Glomerular endothelial cell (primary cell): ENCODE results near the gene TRPM2. TPM values are rescaled to one million over a fixed set of nuclear protein-coding genes. Genes with fewer than 3 reads are reported as not detected.
"Not testable (repeated sequence)": the region's sequence is repeated elsewhere in the genome, so short reads cannot be mapped to it uniquely, and the experiment has no call there.

Experiments
- DNase-seq: peaks from one replicate; pipeline ENCODE4 v3.0.0-alpha.2; 2011; ENCODE audit warnings: low read depth, low spot score; ENCODE audit errors: extremely low read depth
- total RNA-seq: library from RNA; depleted of rRNA; stranded (reverse); fragments of >200 nt; gene quantifications from 2 replicates; pipeline ENCODE4 v1.2.3, GENCODE V29; 2015

The TRPM2 gene
- total RNA-seq, 1 donor from 2014 or later = 3.4 TPM

DNA sequence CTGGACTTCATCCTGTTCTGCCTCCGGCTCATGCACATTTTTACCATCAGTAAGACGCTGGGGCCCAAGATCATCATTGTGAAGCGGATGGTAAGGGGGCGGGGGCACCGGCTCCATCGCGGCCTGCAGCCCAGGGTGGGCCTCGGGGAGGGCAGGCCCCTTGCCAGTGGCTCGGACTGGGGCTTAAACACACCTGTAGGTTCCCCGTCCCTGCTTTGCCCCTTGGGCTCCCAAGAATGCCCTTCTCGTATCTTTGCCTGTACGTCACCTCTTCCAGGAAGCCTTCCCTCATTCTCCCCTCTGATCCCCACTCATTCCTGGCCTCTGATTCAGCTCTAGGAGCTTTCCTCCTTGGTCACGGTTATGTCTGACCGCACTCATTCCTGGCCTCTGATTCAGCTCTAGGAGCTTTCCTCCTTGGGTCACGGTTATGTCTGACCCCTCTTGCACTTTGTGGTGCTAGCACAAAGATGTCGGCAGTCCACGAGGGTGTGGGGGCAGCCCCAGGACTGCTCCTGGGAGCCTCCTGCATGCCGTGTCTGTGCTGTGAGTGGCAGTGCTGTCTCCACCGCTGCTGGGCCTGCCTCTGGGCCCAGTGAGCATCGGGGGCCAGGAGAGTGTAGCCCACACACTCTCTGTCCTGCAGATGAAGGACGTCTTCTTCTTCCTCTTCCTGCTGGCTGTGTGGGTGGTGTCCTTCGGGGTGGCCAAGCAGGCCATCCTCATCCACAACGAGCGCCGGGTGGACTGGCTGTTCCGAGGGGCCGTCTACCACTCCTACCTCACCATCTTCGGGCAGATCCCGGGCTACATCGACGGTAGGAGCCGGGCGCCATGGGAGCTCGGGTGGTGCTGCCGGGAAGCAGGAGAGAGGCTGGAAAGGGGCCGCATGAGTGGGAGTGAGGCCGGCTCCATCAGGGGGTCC is 52.8 kb downstream of the TRPM2 start:
- no peak for DNase-seq

DNA sequence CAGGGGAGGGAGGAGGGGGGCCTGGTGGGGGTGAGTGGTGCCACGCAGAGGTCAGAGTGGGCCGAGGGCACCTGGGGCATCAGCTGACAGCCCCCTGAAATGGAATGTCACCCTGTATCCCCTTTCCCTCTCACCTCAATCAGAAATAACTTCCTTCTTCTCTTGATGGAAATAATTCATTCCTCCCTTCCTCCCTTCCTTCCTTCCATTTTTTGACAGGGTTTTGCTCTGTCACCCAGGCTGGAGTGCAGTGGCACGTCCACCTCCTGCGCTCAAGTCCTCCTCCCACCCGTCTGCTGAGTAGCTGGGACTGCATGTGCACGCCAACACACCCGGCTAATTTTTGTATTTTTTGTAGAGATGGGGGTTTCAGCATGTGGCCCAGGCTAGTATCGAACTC is 53.5 kb downstream of the TRPM2 start:
- DNase-seq = no peak

DNA sequence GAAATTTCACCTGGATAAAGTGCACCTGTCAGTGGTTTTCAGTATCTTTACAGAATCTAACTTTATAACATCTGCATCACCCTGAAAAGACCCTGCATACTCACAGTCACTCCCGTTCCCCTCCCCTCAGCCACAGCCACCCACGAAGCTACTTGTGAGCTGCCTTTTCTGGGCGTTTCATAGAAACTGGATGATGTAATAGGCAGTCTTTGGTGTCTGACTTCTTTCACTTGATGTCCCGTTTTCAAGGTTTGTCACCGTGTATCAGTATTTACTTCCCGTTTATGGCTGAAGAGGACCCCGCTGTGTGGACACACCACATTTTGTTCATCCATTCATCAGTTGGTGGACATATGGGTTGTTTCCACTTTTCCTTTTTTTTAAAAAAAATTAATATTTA is 54.1 kb downstream of the TRPM2 start:
- DNase-seq = no peak

DNA sequence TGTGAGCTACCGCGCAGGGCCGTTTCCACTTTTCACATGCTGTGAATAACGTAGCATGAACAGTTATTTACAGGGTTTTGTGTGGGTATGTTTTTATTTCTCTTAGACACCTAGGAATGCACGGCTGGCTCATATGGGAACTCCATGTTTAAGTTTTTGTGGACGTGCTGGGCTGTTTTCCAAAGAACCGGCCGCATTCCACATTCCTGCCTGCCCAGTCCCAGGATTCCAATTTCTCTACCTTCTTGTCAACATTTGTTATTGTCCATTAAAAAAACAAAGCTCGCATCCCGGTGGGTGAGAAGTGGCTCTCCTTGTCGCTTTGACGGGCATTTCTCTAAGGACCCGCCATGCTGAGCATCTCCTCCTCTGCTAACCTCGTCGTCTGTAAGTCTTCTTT is 54.8 kb downstream of the TRPM2 start:
- DNase-seq = no peak

DNA sequence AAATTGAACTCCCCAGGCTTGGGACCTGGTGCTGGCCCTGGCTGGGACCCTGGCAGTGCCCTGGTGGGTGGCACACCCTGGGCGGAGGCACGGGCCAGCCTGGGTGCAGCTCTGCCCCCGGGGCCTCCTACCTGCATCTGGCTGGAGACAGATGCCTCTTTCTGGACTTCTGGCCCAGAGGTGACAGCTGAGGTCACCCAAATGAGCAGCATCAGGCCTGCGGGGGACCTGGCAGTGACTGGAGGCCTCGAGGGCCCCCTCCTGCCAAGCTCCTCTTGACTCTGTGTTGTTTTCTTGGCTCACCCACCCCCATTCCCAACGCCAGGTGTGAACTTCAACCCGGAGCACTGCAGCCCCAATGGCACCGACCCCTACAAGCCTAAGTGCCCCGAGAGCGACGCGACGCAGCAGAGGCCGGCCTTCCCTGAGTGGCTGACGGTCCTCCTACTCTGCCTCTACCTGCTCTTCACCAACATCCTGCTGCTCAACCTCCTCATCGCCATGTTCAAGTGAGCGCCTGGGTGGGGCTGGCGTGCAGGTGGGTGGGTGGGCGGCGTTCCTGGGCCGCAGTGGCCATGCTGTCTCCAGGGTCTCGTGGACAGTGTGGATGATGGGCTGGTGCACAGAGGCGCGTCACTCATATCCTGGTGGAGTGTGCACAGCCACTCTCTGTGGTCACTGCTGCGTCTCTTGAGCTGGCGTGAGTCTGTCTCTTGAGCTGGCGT is 60.3 kb downstream of the TRPM2 start:
- DNase-seq = no peak

DNA sequence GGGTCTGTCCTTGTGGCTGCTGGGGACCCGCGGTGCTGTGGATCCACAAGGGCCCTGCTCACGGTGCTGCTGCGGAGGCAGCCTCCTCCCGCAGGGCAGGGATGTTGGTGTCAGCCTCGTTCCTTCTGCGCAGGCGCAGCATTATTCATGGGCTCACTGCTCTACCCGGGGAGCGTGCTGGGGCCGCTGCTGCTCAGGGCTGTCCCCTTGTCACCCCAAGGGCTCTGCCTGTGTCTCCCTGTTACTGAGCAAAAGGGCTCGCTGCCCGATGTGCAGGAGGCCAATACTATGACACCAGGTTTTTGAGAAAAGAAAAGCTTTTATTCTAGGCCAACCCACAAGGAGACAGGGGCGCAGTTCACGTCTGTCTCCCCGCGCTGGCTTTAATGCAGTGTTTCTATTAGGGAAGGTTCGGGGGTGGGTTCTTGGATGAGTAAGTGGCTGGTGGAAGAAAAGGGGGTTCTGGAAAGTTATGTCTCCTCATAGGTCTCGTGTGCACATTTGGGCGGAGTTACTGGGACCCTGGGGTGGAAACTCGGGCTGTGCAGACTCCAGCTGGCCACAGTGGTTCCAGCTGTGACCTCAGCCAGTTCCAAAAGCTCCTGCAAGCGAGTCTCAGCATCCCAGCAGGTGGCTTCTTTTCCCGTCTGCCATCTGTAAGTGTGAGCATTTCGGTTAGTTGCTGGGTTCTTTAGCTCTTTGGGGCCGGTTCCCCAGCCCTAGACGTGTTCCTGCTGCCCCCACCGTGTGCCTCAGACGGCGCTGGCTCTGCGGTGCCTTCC is 61.1 kb downstream of the TRPM2 start:
- no peak for DNase-seq

DNA sequence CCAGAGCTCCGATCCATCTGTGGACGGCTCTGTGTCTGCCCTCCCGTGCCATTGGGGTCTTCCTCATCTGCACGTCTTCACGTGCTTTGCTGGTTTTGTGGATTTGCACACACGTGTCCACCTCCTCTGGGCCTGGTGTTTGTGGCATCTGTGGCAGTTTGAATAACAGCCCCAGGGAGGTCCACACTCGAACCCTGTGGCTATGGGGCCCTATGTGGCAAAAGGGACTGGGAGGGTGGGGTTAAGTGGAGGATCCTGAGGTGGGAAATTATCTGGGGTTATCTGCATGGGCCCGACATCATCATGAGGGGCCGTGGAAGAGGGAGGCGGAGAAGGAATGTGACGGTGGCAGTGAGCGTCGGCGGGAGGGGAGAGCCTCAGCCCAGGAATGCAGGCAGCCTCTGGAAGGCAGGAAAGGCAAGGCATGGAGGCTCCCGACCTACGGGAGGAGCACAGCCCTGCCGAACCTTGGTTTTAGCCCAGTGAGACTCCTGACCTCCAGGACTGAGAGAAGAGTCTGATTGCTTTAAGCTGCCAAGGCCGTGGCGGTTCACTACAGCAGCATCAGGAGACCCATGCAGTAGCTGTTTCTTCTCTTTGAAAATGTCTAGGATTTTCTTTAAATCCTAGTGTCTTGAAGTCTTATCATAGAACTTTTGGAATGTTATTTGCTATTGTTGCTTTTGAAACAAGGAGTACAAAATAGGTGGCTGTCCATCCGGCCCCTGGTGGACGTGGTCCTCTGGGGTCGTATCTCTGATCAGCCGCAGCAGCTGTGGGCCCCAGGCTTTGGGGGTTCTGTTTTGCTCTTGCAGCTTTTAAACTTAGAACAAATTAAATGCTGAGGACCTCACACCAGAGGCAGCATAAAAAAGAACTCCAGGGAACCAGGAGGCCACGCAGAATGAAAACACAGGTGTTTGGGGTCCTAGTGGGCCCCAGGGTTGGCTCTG is 61.9 kb downstream of the TRPM2 start:
- no peak for DNase-seq

DNA sequence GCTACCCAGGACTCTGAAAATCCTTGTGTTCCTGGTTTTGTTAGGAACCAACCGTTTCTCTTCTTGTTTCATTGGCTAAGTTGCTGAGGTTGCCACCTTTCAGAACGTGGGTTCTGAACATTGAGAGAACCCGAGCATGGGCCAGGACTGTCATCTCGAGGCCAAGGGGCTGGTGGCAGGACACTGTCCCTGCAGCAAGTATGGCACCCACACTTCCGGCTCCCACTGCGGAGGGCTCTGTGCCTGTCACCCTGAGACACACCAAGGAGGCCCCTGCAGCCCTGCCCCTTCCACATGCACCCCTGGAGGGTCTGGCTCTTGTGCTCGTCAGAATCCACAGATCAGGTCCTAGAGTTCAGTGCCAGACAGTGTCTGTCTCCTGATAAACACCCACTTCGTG is 62.8 kb downstream of the TRPM2 start:
- no peak for DNase-seq

DNA sequence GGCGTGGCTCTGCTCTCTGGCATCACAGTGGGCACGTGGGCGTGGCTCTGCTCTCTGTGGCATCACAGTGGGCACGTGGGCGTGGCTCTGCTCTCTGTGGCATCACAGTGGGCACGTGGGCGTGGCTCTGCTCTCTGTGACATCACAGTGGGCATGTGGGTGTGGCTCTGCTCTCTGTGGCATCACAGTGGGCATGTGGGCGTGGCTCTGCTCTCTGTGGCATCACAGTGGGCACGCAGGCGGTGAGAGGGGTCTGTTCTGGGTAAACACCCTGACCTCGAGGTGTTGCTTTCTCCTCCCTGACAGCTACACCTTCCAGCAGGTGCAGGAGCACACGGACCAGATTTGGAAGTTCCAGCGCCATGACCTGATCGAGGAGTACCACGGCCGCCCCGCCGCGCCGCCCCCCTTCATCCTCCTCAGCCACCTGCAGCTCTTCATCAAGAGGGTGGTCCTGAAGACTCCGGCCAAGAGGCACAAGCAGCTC is 64.2 kb downstream of the TRPM2 start:
- not testable (repeated sequence) for DNase-seq

DNA sequence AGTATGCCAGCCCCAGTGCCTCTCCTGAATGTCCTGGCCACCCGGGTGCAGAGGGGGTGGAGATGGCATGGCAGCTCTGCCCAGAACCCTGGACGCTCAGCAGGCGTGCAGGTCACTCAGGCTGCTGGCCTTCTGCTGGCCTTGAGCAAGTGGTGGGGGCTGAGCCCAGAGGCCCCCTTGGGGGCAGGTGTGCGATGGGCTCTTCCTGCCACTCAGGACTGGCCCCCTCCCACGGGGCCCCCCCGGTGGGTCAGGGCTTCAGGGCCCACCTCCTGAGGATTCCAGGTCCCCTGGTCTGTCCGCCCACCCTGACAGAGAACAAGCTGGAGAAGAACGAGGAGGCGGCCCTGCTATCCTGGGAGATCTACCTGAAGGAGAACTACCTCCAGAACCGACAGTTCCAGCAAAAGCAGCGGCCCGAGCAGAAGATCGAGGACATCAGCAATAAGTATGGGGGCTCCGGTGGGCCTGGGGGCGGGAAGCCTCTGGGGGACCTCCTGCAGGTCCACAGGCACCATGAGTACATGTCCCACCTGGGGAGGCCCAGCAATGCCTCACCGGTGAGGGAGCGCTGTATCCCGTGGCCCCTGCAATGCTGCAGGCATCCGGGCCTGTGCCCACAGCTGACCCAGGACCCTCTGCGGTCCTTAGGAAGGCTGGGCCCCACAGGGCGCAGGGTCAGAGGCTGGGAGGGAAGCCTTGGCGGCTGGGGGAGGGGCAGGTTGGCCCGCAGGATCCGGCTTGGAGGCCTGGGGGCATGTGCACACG is 64.9 kb downstream of the TRPM2 start:
- DNase-seq = no peak

DNA sequence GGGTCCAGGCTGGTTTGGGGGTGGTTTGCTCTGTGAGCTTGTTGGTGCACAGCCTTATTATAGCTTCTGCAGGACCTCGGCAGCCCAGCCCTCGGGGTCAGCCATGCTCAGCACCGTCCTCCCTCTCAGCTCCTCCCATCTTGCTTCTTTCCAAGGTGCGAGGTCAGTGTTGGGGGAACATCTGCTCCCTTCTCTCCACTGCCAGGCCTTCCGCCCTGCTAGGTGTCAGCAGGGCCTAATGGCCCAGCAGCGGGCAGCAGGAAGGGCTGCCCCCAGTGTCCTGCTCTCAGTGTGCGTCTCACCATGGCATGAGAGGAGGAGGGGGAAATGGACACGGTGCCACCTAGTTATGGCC is 65.4 kb downstream of the TRPM2 start:
- no peak for DNase-seq

DNA sequence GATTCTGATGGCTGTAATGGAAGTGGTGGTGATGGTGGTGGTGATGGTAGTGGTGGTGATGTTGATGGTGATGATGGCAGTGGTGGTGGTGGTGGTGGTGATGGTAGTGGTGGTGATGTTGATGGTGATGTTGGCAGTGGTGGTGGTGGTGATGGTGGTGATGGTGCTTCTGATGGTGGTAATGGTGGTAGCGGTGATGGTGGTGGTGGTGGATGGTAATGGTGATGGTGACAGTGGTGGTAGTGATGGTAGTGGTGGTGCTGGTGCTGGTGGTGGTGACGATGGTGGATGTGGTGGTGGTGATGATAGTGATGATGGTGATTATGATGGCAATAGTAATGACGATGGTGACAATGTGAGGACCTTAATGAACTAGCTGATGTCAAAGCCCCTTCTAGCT is 66.3 kb downstream of the TRPM2 start:
- DNase-seq = no peak

DNA sequence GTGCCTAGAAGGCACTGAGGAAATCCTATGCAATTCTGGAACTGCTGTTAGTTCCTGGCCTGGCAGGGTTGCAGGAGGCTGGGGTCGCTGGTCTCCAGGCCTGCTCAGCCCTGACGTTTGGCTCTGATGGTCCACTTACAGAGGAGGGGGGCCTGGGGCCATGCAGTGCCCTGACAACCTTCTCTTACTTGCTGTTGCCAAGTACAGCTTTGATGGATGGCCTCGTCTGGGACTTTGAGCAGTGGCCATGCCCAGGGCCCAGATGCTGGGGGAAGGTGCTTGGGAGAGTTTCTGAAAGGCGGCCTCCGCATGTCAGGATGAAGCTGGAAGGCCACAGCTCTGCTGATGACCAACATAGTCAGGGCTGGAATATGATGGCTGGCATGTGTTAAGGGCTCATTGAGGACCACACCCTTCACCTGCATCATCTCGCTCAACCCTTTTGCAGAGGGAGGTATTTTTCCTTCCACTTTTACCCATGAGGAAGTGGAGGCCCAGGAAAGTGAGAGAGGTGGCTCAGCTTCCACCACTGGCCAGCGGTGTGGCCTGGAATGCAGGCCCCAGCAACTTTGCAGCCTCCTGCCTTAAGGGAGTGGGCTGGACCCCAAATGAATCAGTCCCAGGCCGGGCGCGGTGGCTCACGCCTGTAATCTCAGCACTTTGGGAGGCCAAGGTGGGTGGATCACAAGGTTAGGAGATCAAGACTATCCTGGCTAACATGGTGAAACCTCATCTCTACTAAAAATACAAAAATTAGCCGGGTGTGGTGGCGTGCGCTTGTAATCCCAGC is 67.2 kb downstream of the TRPM2 start:
- no peak for DNase-seq

DNA sequence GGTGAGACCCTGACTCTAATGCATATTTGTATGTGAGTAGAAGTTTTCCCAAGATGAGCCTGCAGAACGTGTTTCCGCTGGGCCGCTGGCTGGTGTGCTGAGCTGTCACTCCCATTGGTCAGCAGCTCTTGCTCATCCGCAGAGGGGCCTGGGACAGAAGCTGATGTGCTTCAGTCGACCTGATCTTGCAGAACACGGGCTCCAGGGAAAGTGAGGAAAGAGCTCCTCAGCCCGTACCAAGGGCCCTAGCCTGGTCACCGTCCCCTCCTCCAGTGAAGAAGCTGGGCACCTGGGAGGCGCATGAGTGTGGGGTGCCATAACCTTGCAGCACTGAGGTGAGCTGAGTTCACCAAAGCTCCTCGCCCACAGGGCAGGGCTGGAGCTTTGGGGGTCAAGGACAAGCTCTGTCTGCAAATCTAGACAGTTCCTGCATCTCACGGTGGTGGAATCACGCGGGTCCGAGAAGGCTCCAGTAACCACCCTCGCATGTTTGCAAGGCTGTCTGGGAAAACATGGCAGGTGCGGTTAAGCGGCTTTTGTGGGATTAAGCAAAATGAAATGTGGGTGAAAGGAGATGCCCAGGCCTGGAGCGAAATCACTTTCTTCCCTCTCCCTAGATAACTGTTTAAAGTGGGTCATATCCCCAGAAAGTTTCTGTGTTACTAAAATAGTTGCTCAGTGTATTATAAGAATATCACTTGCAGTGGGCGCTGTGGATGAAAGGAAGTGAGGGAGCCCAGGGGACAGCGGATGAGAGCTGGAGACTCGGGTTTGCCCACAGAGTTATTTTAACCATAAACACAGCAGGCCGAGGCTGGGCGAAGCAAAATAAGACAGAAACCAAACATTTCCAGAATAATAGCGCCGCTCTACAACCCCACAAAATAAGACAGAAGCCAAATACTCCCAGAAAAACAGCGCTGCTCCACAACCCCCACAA is 68.8 kb downstream of the TRPM2 start:
- DNase-seq = no peak

DNA sequence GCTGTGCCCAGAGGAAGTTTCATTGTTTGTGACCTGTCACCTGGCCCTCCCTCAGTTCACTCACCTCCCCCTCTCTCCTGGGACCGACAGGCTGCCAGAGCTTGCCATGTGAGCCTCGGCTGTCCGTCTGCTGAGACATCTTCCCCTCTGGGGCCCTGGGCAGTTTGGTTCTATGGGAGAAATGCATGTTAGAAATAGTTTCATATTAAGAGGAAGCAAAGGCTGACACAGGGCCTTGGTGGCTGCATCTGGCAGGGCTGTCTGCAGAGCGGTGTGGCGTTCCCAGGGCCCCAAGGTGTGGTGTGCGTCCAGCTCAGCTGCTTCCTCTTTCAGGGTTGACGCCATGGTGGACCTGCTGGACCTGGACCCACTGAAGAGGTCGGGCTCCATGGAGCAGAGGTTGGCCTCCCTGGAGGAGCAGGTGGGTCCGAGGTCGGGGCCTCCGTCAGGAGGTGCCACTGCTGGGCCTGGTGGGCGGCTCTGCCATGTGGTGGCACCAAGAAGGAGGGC is 69.9 kb downstream of the TRPM2 start:
- no peak for DNase-seq

DNA sequence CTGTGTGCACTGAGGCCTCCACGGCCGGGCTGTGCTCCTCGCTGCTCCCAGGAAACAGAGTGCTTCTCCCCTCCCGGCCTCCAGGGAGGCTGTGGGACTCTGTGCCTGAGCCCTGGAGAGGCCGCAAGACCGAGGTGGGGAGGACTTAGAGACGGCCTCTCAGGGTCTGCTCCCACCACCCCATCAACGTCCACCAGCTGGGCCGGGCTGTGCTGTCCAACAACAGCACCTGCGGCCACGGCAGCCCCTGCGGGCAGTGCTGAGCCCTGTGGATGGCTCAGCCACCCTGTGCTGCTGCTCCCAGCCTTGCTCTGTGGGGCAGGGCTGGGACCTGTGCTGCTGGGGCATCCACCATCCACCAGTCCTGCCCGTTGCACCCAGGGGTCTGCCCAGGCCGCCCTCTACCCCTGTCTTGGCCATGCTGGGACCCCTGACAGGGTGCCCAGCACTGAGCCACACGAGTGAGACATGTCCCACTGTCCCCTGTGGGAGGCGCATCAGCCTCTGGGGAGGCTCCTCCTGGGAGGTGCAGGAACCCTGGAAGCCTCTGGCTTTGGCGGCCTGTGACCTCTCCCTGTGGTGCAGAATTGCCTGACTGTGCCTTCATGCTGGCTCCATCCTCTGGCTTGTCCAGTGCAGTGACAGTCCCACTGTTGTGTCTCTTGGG is 70.7 kb downstream of the TRPM2 start:
- no peak for DNase-seq
